ENCODE data around the gene CAPN1. TPM values are rescaled to one million over a fixed set of nuclear protein-coding genes. Genes with fewer than 3 reads are reported as not detected.

The CAPN1 gene
- total and polyA plus RNA-seq, 2 of the 13 experiments (the other 11 are each of a cell fraction or from before 2014, with no cell fraction given), result 57.3 to 82.6 TPM

DNA sequence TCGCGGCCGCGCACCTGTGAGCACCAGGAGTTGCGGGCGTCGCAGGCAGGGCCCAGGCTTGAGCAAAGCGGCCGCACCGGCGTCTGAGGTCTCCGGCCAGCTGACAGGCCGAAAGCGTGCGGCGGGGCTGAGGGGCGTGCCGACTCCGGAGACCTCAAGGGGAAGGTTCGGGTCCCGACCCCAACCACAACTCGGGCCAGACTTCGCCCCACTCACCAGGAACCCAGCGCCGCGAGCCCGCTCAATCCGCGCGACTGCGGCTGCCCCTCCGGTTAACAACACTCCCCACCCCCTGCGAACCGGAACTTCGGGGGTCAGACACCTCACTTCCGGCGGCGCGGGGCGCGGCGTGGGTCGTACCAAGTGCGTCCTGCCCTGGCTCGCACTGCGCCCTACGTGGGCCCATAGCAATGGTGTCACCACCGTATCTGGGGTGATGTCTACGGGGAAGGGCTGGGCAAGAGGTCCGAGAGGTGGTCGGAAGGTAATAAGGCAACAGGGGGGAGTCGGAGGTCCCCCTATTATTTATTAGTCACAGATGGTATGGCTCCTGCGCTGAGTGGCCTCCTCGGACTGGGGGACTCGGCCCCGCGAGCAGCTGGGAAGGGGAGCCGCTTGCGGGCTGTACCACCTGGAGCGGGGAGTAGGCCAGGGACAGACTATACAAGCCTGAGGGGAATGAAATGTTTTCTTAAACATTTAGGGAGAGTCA lies 47.3 kb upstream of the CAPN1 start, which contains the start of gene SYVN1 (continued):
- TF ChIP-seq, protein P1, sequence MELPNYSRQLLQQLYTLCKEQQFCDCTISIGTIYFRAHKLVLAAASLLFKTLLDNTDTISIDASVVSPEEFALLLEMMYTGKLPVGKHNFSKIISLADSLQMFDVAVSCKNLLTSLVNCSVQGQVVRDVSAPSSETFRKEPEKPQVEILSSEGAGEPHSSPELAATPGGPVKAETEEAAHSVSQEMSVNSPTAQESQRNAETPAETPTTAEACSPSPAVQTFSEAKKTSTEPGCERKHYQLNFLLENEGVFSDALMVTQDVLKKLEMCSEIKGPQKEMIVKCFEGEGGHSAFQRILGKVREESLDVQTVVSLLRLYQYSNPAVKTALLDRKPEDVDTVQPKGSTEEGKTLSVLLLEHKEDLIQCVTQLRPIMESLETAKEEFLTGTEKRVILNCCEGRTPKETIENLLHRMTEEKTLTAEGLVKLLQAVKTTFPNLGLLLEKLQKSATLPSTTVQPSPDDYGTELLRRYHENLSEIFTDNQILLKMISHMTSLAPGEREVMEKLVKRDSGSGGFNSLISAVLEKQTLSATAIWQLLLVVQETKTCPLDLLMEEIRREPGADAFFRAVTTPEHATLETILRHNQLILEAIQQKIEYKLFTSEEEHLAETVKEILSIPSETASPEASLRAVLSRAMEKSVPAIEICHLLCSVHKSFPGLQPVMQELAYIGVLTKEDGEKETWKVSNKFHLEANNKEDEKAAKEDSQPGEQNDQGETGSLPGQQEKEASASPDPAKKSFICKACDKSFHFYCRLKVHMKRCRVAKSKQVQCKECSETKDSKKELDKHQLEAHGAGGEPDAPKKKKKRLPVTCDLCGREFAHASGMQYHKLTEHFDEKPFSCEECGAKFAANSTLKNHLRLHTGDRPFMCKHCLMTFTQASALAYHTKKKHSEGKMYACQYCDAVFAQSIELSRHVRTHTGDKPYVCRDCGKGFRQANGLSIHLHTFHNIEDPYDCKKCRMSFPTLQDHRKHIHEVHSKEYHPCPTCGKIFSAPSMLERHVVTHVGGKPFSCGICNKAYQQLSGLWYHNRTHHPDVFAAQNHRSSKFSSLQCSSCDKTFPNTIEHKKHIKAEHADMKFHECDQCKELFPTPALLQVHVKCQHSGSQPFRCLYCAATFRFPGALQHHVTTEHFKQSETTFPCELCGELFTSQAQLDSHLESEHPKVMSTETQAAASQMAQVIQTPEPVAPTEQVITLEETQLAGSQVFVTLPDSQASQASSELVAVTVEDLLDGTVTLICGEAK (IDR thresholded peaks at IDR 0.05), result peak; percentile 68
- TF ChIP-seq, protein P1 (CRISPR knock-in tag; IDR thresholded peaks at IDR 0.05), result peak; percentile 44
- TF ChIP-seq STAT5B (CRISPR knock-in tag; IDR thresholded peaks at IDR 0.05) (0 out of 2 replicates have a peak, but pooled peaks have one; percentile 25), NKX3-1 (CRISPR knock-in tag; IDR thresholded peaks at IDR 0.05) (peak; percentile 63), CBX1 (IDR thresholded peaks at IDR 0.05; ENCODE audit: low read depth) (no peak), ZMYM2 (CRISPR knock-in tag; IDR thresholded peaks at IDR 0.05) (no peak), NFE2L2 (IDR thresholded peaks at IDR 0.05; ENCODE audit: low read length) (no peak), THAP11 (CRISPR knock-in tag; IDR thresholded peaks at IDR 0.05) (peak; percentile 87), KDM3A (CRISPR knock-in tag; IDR thresholded peaks at IDR 0.05; ENCODE audit: low read depth) (no peak; the same call in none of the 2 replicates), ZNF274 (CRISPR knock-in tag; IDR thresholded peaks at IDR 0.05) (peak; percentile 91)
- TF ChIP-seq, protein P2, sequence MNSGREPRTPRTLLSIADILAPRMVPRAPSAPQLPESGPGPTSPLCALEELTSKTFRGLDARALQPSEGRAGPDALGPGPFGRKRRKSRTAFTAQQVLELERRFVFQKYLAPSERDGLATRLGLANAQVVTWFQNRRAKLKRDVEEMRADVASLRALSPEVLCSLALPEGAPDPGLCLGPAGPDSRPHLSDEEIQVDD (CRISPR knock-in tag; IDR thresholded peaks at IDR 0.05; ENCODE audit: borderline replicate concordance), result no peak
- TF ChIP-seq, protein P3, sequence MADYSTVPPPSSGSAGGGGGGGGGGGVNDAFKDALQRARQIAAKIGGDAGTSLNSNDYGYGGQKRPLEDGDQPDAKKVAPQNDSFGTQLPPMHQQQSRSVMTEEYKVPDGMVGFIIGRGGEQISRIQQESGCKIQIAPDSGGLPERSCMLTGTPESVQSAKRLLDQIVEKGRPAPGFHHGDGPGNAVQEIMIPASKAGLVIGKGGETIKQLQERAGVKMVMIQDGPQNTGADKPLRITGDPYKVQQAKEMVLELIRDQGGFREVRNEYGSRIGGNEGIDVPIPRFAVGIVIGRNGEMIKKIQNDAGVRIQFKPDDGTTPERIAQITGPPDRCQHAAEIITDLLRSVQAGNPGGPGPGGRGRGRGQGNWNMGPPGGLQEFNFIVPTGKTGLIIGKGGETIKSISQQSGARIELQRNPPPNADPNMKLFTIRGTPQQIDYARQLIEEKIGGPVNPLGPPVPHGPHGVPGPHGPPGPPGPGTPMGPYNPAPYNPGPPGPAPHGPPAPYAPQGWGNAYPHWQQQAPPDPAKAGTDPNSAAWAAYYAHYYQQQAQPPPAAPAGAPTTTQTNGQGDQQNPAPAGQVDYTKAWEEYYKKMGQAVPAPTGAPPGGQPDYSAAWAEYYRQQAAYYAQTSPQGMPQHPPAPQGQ (CRISPR knock-in tag; IDR thresholded peaks at IDR 0.05; ENCODE audit: borderline replicate concordance), result 0 out of 2 replicates have a peak, but pooled peaks have one; percentile 83
